Ectodermal cell (in vitro differentiated cells): Measurements from ENCODE around the gene LAMA1.
"Not testable (repeated sequence)": the region's sequence is repeated elsewhere in the genome, so short reads cannot be mapped to it uniquely, and the experiment has no call there.

ENCODE experiments used
- H3K27ac ChIP-seq: 2 replicates; pipeline ENCODE4 v1.7.0; 2013; ENCODE audit warnings: mild to moderate bottlenecking, low read depth, low read length; ENCODE audit not compliant: insufficient read depth, poor library complexity, severe bottlenecking
- H3K27me3 ChIP-seq: 2 replicates; pipeline ENCODE4 v1.7.0; 2013; ENCODE audit warnings: mild to moderate bottlenecking, low read length; ENCODE audit not compliant: insufficient read depth, control insufficient read depth, poor library complexity, severe bottlenecking
- H3K36me3 ChIP-seq: one replicate; pipeline ENCODE4 v1.7.0; 2013; ENCODE audit warnings: low read length; ENCODE audit not compliant: control insufficient read depth, insufficient read depth
- H3K4me1 ChIP-seq: one replicate; pipeline ENCODE4 v1.7.0; 2013; ENCODE audit warnings: low read length; ENCODE audit not compliant: control insufficient read depth, insufficient read depth
- H3K4me3 ChIP-seq: 2 replicates; pipeline ENCODE4 v1.7.0; 2013; ENCODE audit warnings: low read depth, low read length, control low read depth; ENCODE audit not compliant: insufficient read depth
- H3K9me3 ChIP-seq: 2 replicates; pipeline ENCODE4 v1.7.0; 2013; ENCODE audit warnings: mild to moderate bottlenecking, low read length, moderate library complexity; ENCODE audit not compliant: control insufficient read depth
- WGBS, 2 experiments: methylation state at CpG; one replicate each; pipeline ENCODE4 v1.1.7; 2013; ENCODE audit warnings: missing lambda C conversion rate in 2 of 2; 5-methylcytosine and 5-hydroxymethylcytosine counted together

The LAMA1 gene

GRCh38 chr18:7144921-7145320, 27.3 kb upstream of the LAMA1 start:
- not testable (repeated sequence) for H3K9me3 ChIP-seq, H3K4me3 ChIP-seq, H3K4me1 ChIP-seq, H3K27ac ChIP-seq, H3K27me3 ChIP-seq, H3K36me3 ChIP-seq
- 93 to 94% methylated on average over 12 of the region's 12 CpGs for WGBS, 2 experiments

GRCh38 chr18:7141287-7141686, 23.7 kb upstream of the LAMA1 start:
- Histone ChIP-seq H3K36me3 (no peaks in the 10 kb centered on the region), H3K27ac (no peak overlapping the region), H3K4me1 (no peaks in the 10 kb centered on the region), H3K27me3 (no peaks in the 10 kb centered on the region), H3K9me3 (no peaks in the 10 kb centered on the region), H3K4me3 (no peak overlapping the region)

- Histone ChIP-seq H3K36me3 (no peaks in the 10 kb centered on the region), H3K27me3 (no peaks in the 10 kb centered on the region), H3K4me1 (no peaks in the 10 kb centered on the region), H3K9me3 (no peaks in the 10 kb centered on the region), H3K4me3 (no peak overlapping the region), H3K27ac (no peak overlapping the region)
- WGBS, 2 experiments, result 95 to 100% methylated on average over 2 of the region's 4 CpGs
Observed at GRCh38 chr18:7139409-7139808, 21.8 kb upstream of the LAMA1 start.

GRCh38 chr18:7133181-7133580, 15.6 kb upstream of the LAMA1 start:
- no peak overlapping the region for H3K4me3 ChIP-seq
- no peaks in the 10 kb centered on the region for H3K27me3 ChIP-seq
- no peaks in the 10 kb centered on the region for H3K9me3 ChIP-seq
- H3K27ac ChIP-seq, result no peak overlapping the region
- H3K36me3 ChIP-seq, result no peaks in the 10 kb centered on the region
- no peaks in the 10 kb centered on the region for H3K4me1 ChIP-seq

GRCh38 chr18:7132356-7133150, 15.0 kb upstream of the LAMA1 start:
- no peaks in the 10 kb centered on the region for H3K9me3 ChIP-seq
- no peak overlapping the region for H3K27ac ChIP-seq
- H3K36me3 ChIP-seq, result no peaks in the 10 kb centered on the region
- H3K27me3 ChIP-seq, result no peaks in the 10 kb centered on the region
- no peaks in the 10 kb centered on the region for H3K4me1 ChIP-seq
- 85 to 94% methylated on average over 8 to 9 of the region's 9 CpGs for WGBS, 2 experiments
- H3K4me3 ChIP-seq, result no peak overlapping the region

GRCh38 chr18:7122376-7122775, 4.8 kb upstream of the LAMA1 start:
- Histone ChIP-seq H3K36me3 (no peaks in the 10 kb centered on the region), H3K27ac (no peak overlapping the region), H3K4me3 (no peak overlapping the region), H3K27me3 (no peaks in the 10 kb centered on the region), H3K9me3 (no peaks in the 10 kb centered on the region), H3K4me1 (no peaks in the 10 kb centered on the region)
- WGBS, 2 experiments, result 92% methylated on average over 4 of the region's 4 CpGs

- Histone ChIP-seq H3K27me3 (no peaks in the 10 kb centered on the region), H3K9me3 (no peaks in the 10 kb centered on the region), H3K27ac (peak overlapping the region; percentile 39), H3K4me1 (peaks cover 8% of the 10 kb centered on the region), H3K36me3 (no peaks in the 10 kb centered on the region), H3K4me3 (peak overlapping the region; percentile 75)
- WGBS, 2 experiments, result 0% methylated on average over 61 of the region's 61 CpGs
Observed at GRCh38 chr18:7116792-7117389, 706 bp downstream of the LAMA1 start.

- peak overlapping the region; percentile 70 for H3K27ac ChIP-seq
- no peaks in the 10 kb centered on the region for H3K36me3 ChIP-seq
Observed at GRCh38 chr18:7116001-7116730, 1.4 kb downstream of the LAMA1 start.

GRCh38 chr18:7112936-7113335, 4.7 kb downstream of the LAMA1 start:
- 83 to 86% methylated on average over 3 of the region's 3 CpGs for WGBS, 2 experiments
- Histone ChIP-seq H3K36me3 (no peaks in the 10 kb centered on the region), H3K27ac (no peak overlapping the region), H3K4me1 (peaks cover 20% of the 10 kb centered on the region), H3K9me3 (no peaks in the 10 kb centered on the region), H3K27me3 (no peaks in the 10 kb centered on the region), H3K4me3 (no peak overlapping the region)

More at GRCh38 chr18:7116001-7116730, 1.4 kb downstream of the LAMA1 start:
- Histone ChIP-seq H3K9me3 (no peaks in the 10 kb centered on the region), H3K4me1 (peaks cover 14% of the 10 kb centered on the region), H3K4me3 (peak overlapping the region; percentile 75), H3K27me3 (no peaks in the 10 kb centered on the region)
- 4 to 5% methylated on average over 24 of the region's 24 CpGs for WGBS, 2 experiments

GRCh38 chr18:7111134-7111533, 6.5 kb downstream of the LAMA1 start:
- 87 to 88% methylated on average over 2 of the region's 2 CpGs for WGBS, 2 experiments
- Histone ChIP-seq H3K27ac (peak overlapping the region; percentile 12), H3K4me3 (no peak overlapping the region), H3K9me3 (no peaks in the 10 kb centered on the region), H3K4me1 (peaks cover 20% of the 10 kb centered on the region), H3K27me3 (no peaks in the 10 kb centered on the region), H3K36me3 (no peaks in the 10 kb centered on the region)
